IMR-90 (cell line): ENCODE measurements around the gene KRT35. TPM values are rescaled to one million over a fixed set of nuclear protein-coding genes. Genes with fewer than 3 reads are reported as not detected.

Experiments used
- ATAC-seq: fragments of 200-7000 bp; cut with Tn5 transposase; 2 replicates; pipeline ENCODE4 v1.9.1; 2020; ENCODE audit warnings: low read depth, mild to moderate bottlenecking, moderate library complexity
- BruUV-seq: library from RNA; stranded (reverse); fragments of 400-500 nt; replicated peaks from 2 replicates; lab custom pipeline; 2021; lab: Mats Ljungman, UMichigan
- CTCF ChIA-PET: fragments of 300-600 bp; formaldehyde crosslinking; extraction: SDS; loops from one replicate; lab custom pipeline; 2021; ENCODE audit warnings: antibody characterized with exemption; lab: Yijun Ruan, JAX
- POLR2A ChIA-PET: fragments of 300-600 bp; sonication (Branson Sonifier 250); formaldehyde crosslinking; loops from one replicate; lab custom pipeline; 2022; ENCODE audit warnings: antibody characterized with exemption; ENCODE audit not compliant: unreplicated experiment; lab: Charles Lee
- DNase-seq: peaks from one replicate; pipeline ENCODE4 v3.0.0; 2013
- H2AFZ ChIP-seq: replicated peaks from 2 replicates; pipeline ENCODE3; 2013; ENCODE audit warnings: low read length, mild to moderate bottlenecking; ENCODE audit not compliant: poor library complexity
- H2AK5ac ChIP-seq: 2 replicates; pipeline ENCODE4 v1.6.1; 2013; ENCODE audit warnings: low read depth, low read length, inconsistent platforms
- H2AK9ac ChIP-seq: replicated peaks from 2 replicates; pipeline ENCODE3; 2013; ENCODE audit warnings: mild to moderate bottlenecking, low read depth, low read length, moderate library complexity; ENCODE audit not compliant: poor library complexity
- H2BK120ac ChIP-seq: 2 replicates; pipeline ENCODE4 v1.6.1; 2013; ENCODE audit warnings: low read depth, low read length, inconsistent platforms
- H2BK15ac ChIP-seq: 3 replicates; pipeline ENCODE4 v1.6.1; 2013; ENCODE audit warnings: low read depth, low read length, inconsistent platforms
- H2BK20ac ChIP-seq: 2 replicates; pipeline ENCODE4 v1.6.1; 2013; ENCODE audit warnings: low read depth, mild to moderate bottlenecking, inconsistent platforms, low read length, moderate library complexity
- H2BK5ac ChIP-seq: 2 replicates; pipeline ENCODE4 v1.6.1; 2013; ENCODE audit warnings: mild to moderate bottlenecking, low read depth, low read length, inconsistent platforms; ENCODE audit not compliant: poor library complexity, severe bottlenecking
- H3K14ac ChIP-seq: replicated peaks from 2 replicates; pipeline ENCODE4 v1.6.1; 2013; ENCODE audit warnings: low read depth, low read length, inconsistent platforms
- H3K18ac ChIP-seq: 2 replicates; pipeline ENCODE4 v1.6.1; 2013; ENCODE audit warnings: low read depth, low read length, control low read depth
- H3K23ac ChIP-seq: 2 replicates; pipeline ENCODE4 v1.6.1; 2013; ENCODE audit warnings: low read depth, low read length, inconsistent platforms
- H3K27ac ChIP-seq: 2 replicates; pipeline ENCODE4 v1.5.1; 2013; ENCODE audit warnings: mild to moderate bottlenecking, control low read depth, low read length; ENCODE audit not compliant: insufficient read depth
- H3K27me3 ChIP-seq: 2 replicates; pipeline ENCODE4 v1.6.1; 2013; ENCODE audit warnings: low read length; ENCODE audit not compliant: control insufficient read depth, insufficient read depth
- H3K36me3 ChIP-seq: 2 replicates; pipeline ENCODE4 v1.6.1; 2013; ENCODE audit warnings: low read length, mixed read lengths; ENCODE audit not compliant: control insufficient read depth, insufficient read depth
- H3K4ac ChIP-seq: 2 replicates; pipeline ENCODE4 v1.6.1; 2013; ENCODE audit warnings: low read depth, low read length, inconsistent platforms
- H3K4me1 ChIP-seq: 2 replicates; pipeline ENCODE4 v1.6.1; 2013; ENCODE audit warnings: low read length, mixed read lengths; ENCODE audit not compliant: control insufficient read depth, insufficient read depth
- H3K4me2 ChIP-seq: 2 replicates; pipeline ENCODE4 v1.6.1; 2013; ENCODE audit warnings: low read depth, mild to moderate bottlenecking, control low read depth, low read length, moderate library complexity
- H3K4me3 ChIP-seq: 2 replicates; pipeline ENCODE4 v1.5.1; 2013; ENCODE audit warnings: low read depth, mild to moderate bottlenecking, control low read depth, low read length, moderate library complexity; ENCODE audit not compliant: insufficient read depth
- H3K56ac ChIP-seq: 2 replicates; pipeline ENCODE4 v1.6.1; 2013; ENCODE audit warnings: low read length, inconsistent platforms; ENCODE audit not compliant: insufficient read depth; ENCODE audit errors: extremely low read depth
- H3K79me1 ChIP-seq, 2 experiments: 2 replicates each; pipeline ENCODE4 v1.6.1; 2013; ENCODE audit warnings: low read length in 2 of 2, inconsistent platforms in 1 of 2, low read depth in 1 of 2
- H3K9ac ChIP-seq: 2 replicates; pipeline ENCODE4 v1.6.1; 2013; ENCODE audit warnings: low read depth, low read length, control low read depth
- H3K9me1 ChIP-seq: 2 replicates; pipeline ENCODE4 v1.6.1; 2013; ENCODE audit warnings: low read length, inconsistent platforms; ENCODE audit not compliant: insufficient read depth
- H3K9me3 ChIP-seq: 2 replicates; pipeline ENCODE4 v1.6.1; 2013; ENCODE audit warnings: low read length; ENCODE audit not compliant: control insufficient read depth, insufficient read depth
- H4K20me1 ChIP-seq: 2 replicates; pipeline ENCODE4 v1.6.1; 2013; ENCODE audit warnings: low read length, inconsistent platforms; ENCODE audit not compliant: insufficient read depth
- H4K5ac ChIP-seq: 2 replicates; pipeline ENCODE4 v1.6.1; 2013; ENCODE audit warnings: mild to moderate bottlenecking, low read depth, low read length, control low read depth
- H4K8ac ChIP-seq, 2 experiments: 2 replicates each; pipeline ENCODE4 v1.6.1; 2013; ENCODE audit warnings: low read depth in 2 of 2, low read length in 2 of 2, control low read depth in 1 of 2, inconsistent platforms in 1 of 2
- H4K91ac ChIP-seq: 2 replicates; pipeline ENCODE4 v1.6.1; 2013; ENCODE audit warnings: low read depth, low read length, inconsistent platforms; ENCODE audit not compliant: insufficient read depth
- MAZ ChIP-seq: IDR thresholded peaks from 2 replicates; pipeline ENCODE4 v1.6.1; 2012; ENCODE audit warnings: low read depth, mild to moderate bottlenecking, low read length, improper control_type of control experiment, moderate library complexity, borderline replicate concordance
- MXI1 ChIP-seq: IDR thresholded peaks from 2 replicates; pipeline ENCODE4 v1.6.1; 2012; ENCODE audit warnings: low read depth, mild to moderate bottlenecking, low read length, moderate library complexity, borderline replicate concordance
- NFE2L2 ChIP-seq: fragments of 150-350 bp; IDR thresholded peaks from 2 replicates; pipeline ENCODE4 v1.6.1; 2016; ENCODE audit warnings: low read depth, mild to moderate bottlenecking, low read length
- WGBS, 2 experiments: methylation state at CpG; one replicate each; pipeline versions ENCODE4 v1.1.5 to v1.1.7; 2013; ENCODE audit warnings: missing lambda C conversion rate in 2 of 2; ENCODE audit not compliant: insufficient read length in 1 of 2; ENCODE audit errors: extremely low coverage in 2 of 2; 5-methylcytosine and 5-hydroxymethylcytosine counted together
- dilution Hi-C: fragments of 300-500 bp; cut with HindIII; formaldehyde crosslinking; loops from one replicate; pipeline ENCODE4 v1.14.3; 2018; ENCODE audit warnings: low sequenced_read_pairs; ENCODE audit not compliant: unreplicated experiment
- in situ Hi-C: fragments of 300-500 bp; cut with MboI; formaldehyde crosslinking; loops from 3 replicates; pipeline ENCODE4 v1.14.3; 2019; ENCODE audit warnings: low sequenced_read_pairs, inconsistent platforms, mixed read lengths
- intact Hi-C: fragments of 100-400 bp; cut with micrococcal nuclease; formaldehyde crosslinking; loops from 2 replicates; pipeline ENCODE4 v1.10.0; 2022
- polyA plus RNA-seq, 3 experiments: library from polyadenylated mRNA; depleted of rRNA; stranded (reverse); fragments of >200 nt; gene quantifications; 2 replicates each; pipeline ENCODE4 v1.2.3, GENCODE V29; 2012; ENCODE audit warnings: low replicate concordance in 1 of 3
- total RNA-seq: library from RNA; depleted of rRNA; stranded (reverse); fragments of >200 nt; gene quantifications from 2 replicates; pipeline ENCODE4 v1.2.3, GENCODE V29; 2012

Gene KRT35
- total and polyA plus RNA-seq, 2 of the 4 experiments (the other 2 are of a cell fraction), result not detected

DNA sequence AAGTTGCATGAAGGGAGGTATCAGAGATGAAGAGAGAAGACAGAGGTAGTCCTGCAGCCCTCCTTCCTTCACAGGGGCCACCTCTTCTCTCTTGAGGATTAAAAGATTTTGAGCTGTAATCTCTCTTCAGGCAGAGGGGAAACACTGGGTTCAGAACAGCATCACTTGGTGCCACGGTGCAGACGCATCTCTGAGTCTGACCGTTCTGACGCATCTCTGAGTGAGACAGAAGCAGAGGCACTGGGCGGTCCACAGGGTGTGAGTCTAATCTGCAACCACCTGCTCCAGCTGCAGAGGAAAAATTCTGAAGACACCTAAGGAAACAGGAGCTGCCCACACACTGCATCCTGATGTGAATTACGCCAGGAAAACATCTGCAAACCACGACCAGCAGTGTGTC lies 51.3 kb downstream of the KRT35 start:
- Histone ChIP-seq H2BK5ac (no peak overlapping the region), H4K5ac (no peak overlapping the region), H3K9me3 (no peaks in the 10 kb centered on the region), H3K23ac (no peak overlapping the region), H3K9ac (no peak overlapping the region), H2AFZ (no peak overlapping the region), H3K36me3 (no peaks in the 10 kb centered on the region), H2BK15ac (no peak overlapping the region), H2BK120ac (no peak overlapping the region), H3K27me3 (peaks cover 3% of the 10 kb centered on the region; the same call in 1 of the 2 replicates), H2BK20ac (no peak overlapping the region), H3K56ac (no peak overlapping the region), H3K4me2 (no peak overlapping the region), H3K79me1 (no peaks in the 10 kb centered on the region), H2AK5ac (no peak overlapping the region), H4K8ac (no peak overlapping the region), H3K4me1 (peaks cover 2% of the 10 kb centered on the region; the same call in 1 of the 2 replicates), H3K4ac (no peak overlapping the region), H3K27ac (no peak overlapping the region), H4K20me1 (no peaks in the 10 kb centered on the region), H3K9me1 (no peaks in the 10 kb centered on the region), H3K18ac (no peak overlapping the region), H3K14ac (no peak overlapping the region), H2AK9ac (no peak overlapping the region), H4K91ac (no peak overlapping the region), H3K4me3 (no peak overlapping the region)
- intact Hi-C loops, result no loop called here
- DNase-seq, result no peak
- in situ Hi-C loops, result no loop called here
- no TSS peak for BruUV-seq
- 85% methylated on average over 2 of the region's 7 CpGs; no CpG with 5 or more reads in 1 of the 2 experiments for WGBS, 2 experiments
- TF ChIP-seq NFE2L2, result no peak
- no peak for TF ChIP-seq MAZ
- TF ChIP-seq MXI1, result no peak
- no peak for ATAC-seq
- ChIA-PET POLR2A (no interaction called here), CTCF (no interaction called here)
- dilution Hi-C loops, result no loop called here
